A549 (cell line): Measurements from ENCODE around the gene SHISAL1. TPM values are rescaled to one million over a fixed set of nuclear protein-coding genes. Genes with fewer than 3 reads are reported as not detected.

Experiments used
- ATAC-seq, 2 experiments: fragments of 200-7000 bp in 1 of 2; fragments of >200 bp in 1 of 2; cut with Nextera tagmentation in 1 of 2; cut with Tn5 transposase in 1 of 2; 3 replicates each; pipeline versions ENCODE4 v1.8.0 to v1.9.1; 2018 to 2020; ENCODE audit warnings: mild to moderate bottlenecking in 1 of 2, moderate library complexity in 1 of 2
- CTCF ChIA-PET: fragments of 300-600 bp; sonication (Branson Sonifier 250); formaldehyde crosslinking; extraction: SDS; loops from one replicate; lab custom pipeline; 2021; ENCODE audit warnings: antibody characterized with exemption, inconsistent platforms; lab: Yijun Ruan, JAX
- POLR2A ChIA-PET: fragments of 350-600 bp; formaldehyde crosslinking; extraction: SDS; loops from one replicate; lab custom pipeline; 2021; ENCODE audit warnings: antibody characterized with exemption, inconsistent platforms; lab: Yijun Ruan, JAX
- DNase-seq, 2 experiments: peaks; one replicate each; pipeline versions ENCODE4 v3.0.0 to v3.0.0-alpha.2; 2011 to 2016; ENCODE audit warnings: low read depth in 1 of 2, low spot score in 1 of 2
- FAIRE-seq: peaks from 2 replicates; lab custom pipeline; 2011; peaks lifted over from hg19 to GRCh38; lab: Jason Lieb, UNC
- H3K27ac ChIP-seq, 2 experiments: fragments of >200 bp; sonication (Bioruptor Twin); formaldehyde crosslinking; 3 replicates each; pipeline ENCODE4 v1.5.1; 2016 to 2017
- H3K4me1 ChIP-seq: fragments of >200 bp; sonication (Bioruptor Twin); formaldehyde crosslinking; 3 replicates; pipeline ENCODE4 v1.6.1; 2016
- H3K4me2 ChIP-seq: fragments of >200 bp; sonication (Bioruptor Twin); formaldehyde crosslinking; 3 replicates; pipeline ENCODE4 v1.6.1; 2016
- H3K4me3 ChIP-seq: fragments of >200 bp; sonication (Bioruptor Twin); formaldehyde crosslinking; 3 replicates; pipeline ENCODE4 v1.5.1; 2016
- H3K9me3 ChIP-seq: fragments of >200 bp; sonication (Bioruptor Twin); formaldehyde crosslinking; 3 replicates; pipeline ENCODE4 v1.6.1; 2016
- BHLHE40 ChIP-seq: IDR thresholded peaks from 2 replicates; pipeline ENCODE4 v1.6.1; 2012; ENCODE audit warnings: low read depth, low read length, inconsistent platforms
- CBX8 ChIP-seq: fragments of 200-600 bp; sonication (generic); IDR thresholded peaks from 2 replicates; pipeline ENCODE4 v1.6.1; 2016
- CEBPB ChIP-seq, 2 experiments: fragments of >200 bp in 1 of 2; sonication (Bioruptor Twin) in 1 of 2; formaldehyde crosslinking in 1 of 2; IDR thresholded peaks; 2 replicates each; pipeline ENCODE4 v1.6.1; 2012 to 2016
- EHMT2 ChIP-seq: fragments of 200-600 bp; sonication (generic); IDR thresholded peaks from 2 replicates; pipeline ENCODE4 v1.6.1; 2016; ENCODE audit warnings: antibody characterized with exemption, low read depth, mild to moderate bottlenecking, moderate library complexity
- GATA3 ChIP-seq: IDR thresholded peaks from 2 replicates; pipeline ENCODE4 v1.6.1; 2012; ENCODE audit warnings: borderline replicate concordance
- HEYL ChIP-seq: fragments of 250-450 bp; sonication (Bioruptor Pico); IDR thresholded peaks from 2 replicates; pipeline ENCODE4 v1.8.0; 2021; ENCODE audit warnings: mild to moderate bottlenecking, moderate library complexity
- HOXA7 ChIP-seq: fragments of 250-450 bp; sonication (Bioruptor Pico); IDR thresholded peaks from 2 replicates; pipeline ENCODE4 v1.5.0; 2020; ENCODE audit warnings: mild to moderate bottlenecking, moderate library complexity
- HOXB13 ChIP-seq: fragments of 250-450 bp; sonication (Bioruptor Pico); IDR thresholded peaks from 2 replicates; pipeline ENCODE4 v1.5.0; 2020; ENCODE audit warnings: low read depth, mild to moderate bottlenecking, moderate library complexity
- JUN ChIP-seq, 2 experiments: fragments of >200 bp; sonication (Bioruptor Twin); formaldehyde crosslinking; IDR thresholded peaks; 2 replicates in 1 of 2; 3 replicates in 1 of 2; pipeline ENCODE4 v1.6.1; 2016 to 2017
- JUNB ChIP-seq: fragments of >200 bp; sonication (Bioruptor Twin); formaldehyde crosslinking; IDR thresholded peaks from 2 replicates; pipeline ENCODE4 v1.6.1; 2016
- KDM1A ChIP-seq: fragments of 200-600 bp; sonication (generic); IDR thresholded peaks from 2 replicates; pipeline ENCODE4 v1.6.1; 2016; ENCODE audit warnings: low read depth, mild to moderate bottlenecking
- RAD21 ChIP-seq, 2 experiments: fragments of >200 bp in 1 of 2; sonication (Bioruptor Twin) in 1 of 2; formaldehyde crosslinking in 1 of 2; IDR thresholded peaks in 1 of 2; conservative IDR thresholded peaks in 1 of 2; 2 replicates in 1 of 2; 3 replicates in 1 of 2; pipeline ENCODE4 v1.6.1; 2012 to 2018; ENCODE audit warnings: inconsistent platforms in 1 of 2
- RARB ChIP-seq: fragments of 250-450 bp; sonication (Bioruptor Pico); IDR thresholded peaks from 2 replicates; pipeline ENCODE4 v1.8.0; 2021; ENCODE audit warnings: mild to moderate bottlenecking, moderate library complexity
- SREBF2 ChIP-seq: fragments of 450-650 bp; IDR thresholded peaks from 2 replicates; pipeline ENCODE4 v1.6.1; 2014; ENCODE audit warnings: mild to moderate bottlenecking, moderate library complexity
- TFCP2L1 ChIP-seq: fragments of 250-450 bp; sonication (Bioruptor Pico); IDR thresholded peaks from 2 replicates; pipeline ENCODE4 v1.5.0; 2021; ENCODE audit warnings: mild to moderate bottlenecking
- ZFP36 ChIP-seq: fragments of 450-650 bp; IDR thresholded peaks from 2 replicates; pipeline ENCODE4 v1.6.1; 2014; ENCODE audit warnings: borderline replicate concordance; ENCODE audit not compliant: partially characterized antibody
- WGBS: methylation state at CpG from one replicate; pipeline ENCODE4 v1.1.6; 2017; ENCODE audit errors: missing lambda C conversion rate; 5-methylcytosine and 5-hydroxymethylcytosine counted together
- polyA plus RNA-seq, 4 experiments: library from polyadenylated mRNA; depleted of rRNA in 3 of 4; stranded (reverse); fragments of >200 nt; fragmentation: RNase III in 1 of 4; extraction: RNeasy Plus Mini Kit Qiagen cat#74134 plus additional on column Dnase treatment in 1 of 4; gene quantifications; 2 replicates in 3 of 4; 3 replicates in 1 of 4; pipeline ENCODE4 v1.2.3, GENCODE V29; 2011 to 2017
- TF ChIP-seq, protein P1 (sequence below): IDR thresholded peaks from 2 replicates; pipeline ENCODE4 v1.6.1; 2012
- TF ChIP-seq, protein P2 (sequence below): fragments of >200 bp; sonication (Bioruptor Twin); formaldehyde crosslinking; IDR thresholded peaks from 2 replicates; pipeline ENCODE4 v1.6.1; 2016
- TF ChIP-seq, protein P3 (sequence below): fragments of 450-650 bp; IDR thresholded peaks from 2 replicates; pipeline ENCODE4 v1.6.1; 2014; ENCODE audit warnings: antibody characterized with exemption
- TF ChIP-seq, protein P4 (sequence below): fragments of >200 bp; sonication (Bioruptor Twin); formaldehyde crosslinking; IDR thresholded peaks from 3 replicates; pipeline ENCODE4 v1.5.1; 2016
- TF ChIP-seq, protein P5 (sequence below): fragments of 250-450 bp; sonication (Bioruptor Pico); IDR thresholded peaks from 2 replicates; pipeline ENCODE4 v1.5.0; 2020; ENCODE audit warnings: low read depth, mild to moderate bottlenecking, moderate library complexity

Gene SHISAL1
- polyA plus RNA-seq, 2 of the 4 experiments (the other 2 are of a cell fraction): 0.61 to 1.9 TPM

DNA sequence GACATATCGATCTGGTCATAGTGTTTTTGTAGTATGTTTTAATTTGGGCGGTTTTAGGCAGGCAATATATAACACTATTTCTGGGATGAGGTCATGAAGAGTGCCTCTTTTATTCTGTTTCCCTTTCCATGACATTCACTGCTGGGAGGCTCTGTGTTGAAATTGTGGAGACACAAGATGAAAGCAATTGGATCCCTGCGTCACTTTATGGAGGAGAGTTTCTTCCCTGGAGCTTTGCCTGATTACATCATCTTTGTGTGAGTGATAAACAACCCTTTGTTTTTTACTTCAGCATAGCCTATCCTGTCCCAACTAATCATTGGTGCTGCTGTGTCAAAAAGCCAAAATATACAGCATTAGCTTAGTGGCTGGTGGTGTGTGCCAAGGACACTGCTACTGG, 83.4 kb downstream of the SHISAL1 start:
- peaks cover 18% of the 10 kb centered on the region; the same call in 2 of the 3 replicates for H3K9me3 ChIP-seq
- ChIA-PET POLR2A (no interaction called here), CTCF (no interaction called here)
- 30% methylated on average over 3 of the region's 3 CpGs for WGBS
- no peak overlapping the region for H3K4me3 ChIP-seq
- DNase-seq (no peak), ATAC-seq (no peak), FAIRE-seq (no peak)
- no peak overlapping the region for H3K4me2 ChIP-seq
- TF ChIP-seq HOXA7 (CRISPR knock-in tag) (no peak), ZFP36 (no peak), SREBF2 (no peak), EHMT2 (no peak), HOXB13 (no peak), KDM1A (no peak), CBX8 (no peak), CEBPB (IDR thresholded peaks at IDR 0.05) (no peak), JUNB (no peak)
- TF ChIP-seq, protein P1, sequence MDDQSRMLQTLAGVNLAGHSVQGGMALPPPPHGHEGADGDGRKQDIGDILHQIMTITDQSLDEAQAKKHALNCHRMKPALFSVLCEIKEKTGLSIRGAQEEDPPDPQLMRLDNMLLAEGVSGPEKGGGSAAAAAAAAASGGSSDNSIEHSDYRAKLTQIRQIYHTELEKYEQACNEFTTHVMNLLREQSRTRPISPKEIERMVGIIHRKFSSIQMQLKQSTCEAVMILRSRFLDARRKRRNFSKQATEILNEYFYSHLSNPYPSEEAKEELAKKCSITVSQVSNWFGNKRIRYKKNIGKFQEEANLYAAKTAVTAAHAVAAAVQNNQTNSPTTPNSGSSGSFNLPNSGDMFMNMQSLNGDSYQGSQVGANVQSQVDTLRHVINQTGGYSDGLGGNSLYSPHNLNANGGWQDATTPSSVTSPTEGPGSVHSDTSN: no peak
- TF ChIP-seq, protein P2, sequence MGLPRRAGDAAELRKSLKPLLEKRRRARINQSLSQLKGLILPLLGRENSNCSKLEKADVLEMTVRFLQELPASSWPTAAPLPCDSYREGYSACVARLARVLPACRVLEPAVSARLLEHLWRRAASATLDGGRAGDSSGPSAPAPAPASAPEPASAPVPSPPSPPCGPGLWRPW: no peak
- TF ChIP-seq, protein P3, sequence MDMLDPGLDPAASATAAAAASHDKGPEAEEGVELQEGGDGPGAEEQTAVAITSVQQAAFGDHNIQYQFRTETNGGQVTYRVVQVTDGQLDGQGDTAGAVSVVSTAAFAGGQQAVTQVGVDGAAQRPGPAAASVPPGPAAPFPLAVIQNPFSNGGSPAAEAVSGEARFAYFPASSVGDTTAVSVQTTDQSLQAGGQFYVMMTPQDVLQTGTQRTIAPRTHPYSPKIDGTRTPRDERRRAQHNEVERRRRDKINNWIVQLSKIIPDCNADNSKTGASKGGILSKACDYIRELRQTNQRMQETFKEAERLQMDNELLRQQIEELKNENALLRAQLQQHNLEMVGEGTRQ: no peak
- TF ChIP-seq, all 56 proteins: peak for 0
- Histone ChIP-seq H3K27ac (no peak overlapping the region), H3K4me1 (no peaks in the 10 kb centered on the region)

DNA sequence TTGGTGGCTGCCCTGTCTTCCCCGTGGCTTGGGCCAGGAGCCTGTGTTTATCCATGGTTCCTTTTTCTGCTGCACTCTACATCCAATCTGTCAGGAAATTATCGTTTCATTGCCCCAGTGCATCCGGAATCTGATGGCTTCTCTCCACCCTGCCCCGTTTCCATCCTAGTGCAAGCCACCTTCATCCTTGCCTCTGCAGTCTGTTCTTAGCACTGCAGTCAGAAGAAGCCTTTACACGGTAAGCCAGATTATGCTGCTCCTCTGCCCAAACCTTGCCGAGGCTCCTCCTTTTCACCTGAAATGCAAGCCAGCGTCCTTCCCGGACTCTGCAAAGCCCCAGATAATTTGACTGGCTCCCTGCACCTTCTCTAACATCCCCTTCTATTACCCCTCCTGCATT, 86.9 kb downstream of the SHISAL1 start:
- DNase-seq (no peak), ATAC-seq (0 out of 6 replicates have a peak, but pooled peaks have one; percentile 34 to 54), FAIRE-seq (no peak)
- Histone ChIP-seq H3K9me3 (peaks cover 18% of the 10 kb centered on the region; the same call in 2 of the 3 replicates), H3K4me1 (no peaks in the 10 kb centered on the region), H3K27ac (no peak overlapping the region), H3K4me3 (no peak overlapping the region), H3K4me2 (no peak overlapping the region)
- ChIA-PET POLR2A (no interaction called here), CTCF (no interaction called here)
- TF ChIP-seq, protein P4, sequence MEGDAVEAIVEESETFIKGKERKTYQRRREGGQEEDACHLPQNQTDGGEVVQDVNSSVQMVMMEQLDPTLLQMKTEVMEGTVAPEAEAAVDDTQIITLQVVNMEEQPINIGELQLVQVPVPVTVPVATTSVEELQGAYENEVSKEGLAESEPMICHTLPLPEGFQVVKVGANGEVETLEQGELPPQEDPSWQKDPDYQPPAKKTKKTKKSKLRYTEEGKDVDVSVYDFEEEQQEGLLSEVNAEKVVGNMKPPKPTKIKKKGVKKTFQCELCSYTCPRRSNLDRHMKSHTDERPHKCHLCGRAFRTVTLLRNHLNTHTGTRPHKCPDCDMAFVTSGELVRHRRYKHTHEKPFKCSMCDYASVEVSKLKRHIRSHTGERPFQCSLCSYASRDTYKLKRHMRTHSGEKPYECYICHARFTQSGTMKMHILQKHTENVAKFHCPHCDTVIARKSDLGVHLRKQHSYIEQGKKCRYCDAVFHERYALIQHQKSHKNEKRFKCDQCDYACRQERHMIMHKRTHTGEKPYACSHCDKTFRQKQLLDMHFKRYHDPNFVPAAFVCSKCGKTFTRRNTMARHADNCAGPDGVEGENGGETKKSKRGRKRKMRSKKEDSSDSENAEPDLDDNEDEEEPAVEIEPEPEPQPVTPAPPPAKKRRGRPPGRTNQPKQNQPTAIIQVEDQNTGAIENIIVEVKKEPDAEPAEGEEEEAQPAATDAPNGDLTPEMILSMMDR: no peak
- TF ChIP-seq HEYL (CRISPR knock-in tag) (no peak), HOXA7 (CRISPR knock-in tag) (no peak), JUN (IDR thresholded peaks at IDR 0.05) (no peak), GATA3 (no peak), TFCP2L1 (CRISPR knock-in tag) (no peak), JUNB (no peak), ZFP36 (no peak), RARB (no peak), BHLHE40 (no peak), RAD21 (conservative IDR thresholded peaks at IDR 0.05 in 1 of 2, IDR thresholded peaks at IDR 0.05 in 1 of 2) (no peak)
- TF ChIP-seq, protein P1: no peak
- TF ChIP-seq, protein P5, sequence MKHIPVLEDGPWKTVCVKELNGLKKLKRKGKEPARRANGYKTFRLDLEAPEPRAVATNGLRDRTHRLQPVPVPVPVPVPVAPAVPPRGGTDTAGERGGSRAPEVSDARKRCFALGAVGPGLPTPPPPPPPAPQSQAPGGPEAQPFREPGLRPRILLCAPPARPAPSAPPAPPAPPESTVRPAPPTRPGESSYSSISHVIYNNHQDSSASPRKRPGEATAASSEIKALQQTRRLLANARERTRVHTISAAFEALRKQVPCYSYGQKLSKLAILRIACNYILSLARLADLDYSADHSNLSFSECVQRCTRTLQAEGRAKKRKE: no peak
- TF ChIP-seq, protein P3: no peak
- WGBS: 7% methylated on average over 8 of the region's 8 CpGs
